Measurements from ENCODE around the gene CTSC.

GRCh38 chr11:88357323-88358039 lies 19.9 kb upstream of the CTSC start:
- TF ChIP-seq POLR2A (IDR thresholded peaks at IDR 0.05; ENCODE audit: borderline replicate concordance, extremely low read depth, insufficient read depth, insufficient read length) (no peak), EZH2 (IDR thresholded peaks at IDR 0.05) (no peak), REST (IDR thresholded peaks at IDR 0.05; ENCODE audit: low read depth) (no peak)

Measured in HCT116 (cell line).